Vagina (tissue), 2 donors: ENCODE results near the gene RASL11B.

Source experiments
- CTCF ChIP-seq, 3 experiments: fragments of 450-650 bp in 2 of 3; fragments of 200-600 bp in 1 of 3; sonication (generic) in 1 of 3; IDR thresholded peaks; one replicate each; pipeline ENCODE4 v1.5.1; 2017 to 2019; ENCODE audit warnings: antibody characterized with exemption in 3 of 3, mild to moderate bottlenecking in 2 of 3, moderate library complexity in 2 of 3
- POLR2A ChIP-seq, 2 donors: fragments of 450-650 bp; IDR thresholded peaks; one replicate each; pipeline ENCODE4 v1.6.1; 2017; ENCODE audit warnings: antibody characterized with exemption in 2 of 2, mild to moderate bottlenecking in 2 of 2, moderate library complexity in 2 of 2

GRCh38 chr4:52879471-52879870 lies 17.4 kb downstream of the RASL11B start:
- no peak for TF ChIP-seq POLR2A (IDR thresholded peaks at IDR 0.05)
- no peak for TF ChIP-seq CTCF (IDR thresholded peaks at IDR 0.05)
